ENCODE measurements around the gene NADSYN1.
"Not testable (repeated sequence)": the region's sequence is repeated elsewhere in the genome, so short reads cannot be mapped to it uniquely, and the experiment has no call there.

DNA sequence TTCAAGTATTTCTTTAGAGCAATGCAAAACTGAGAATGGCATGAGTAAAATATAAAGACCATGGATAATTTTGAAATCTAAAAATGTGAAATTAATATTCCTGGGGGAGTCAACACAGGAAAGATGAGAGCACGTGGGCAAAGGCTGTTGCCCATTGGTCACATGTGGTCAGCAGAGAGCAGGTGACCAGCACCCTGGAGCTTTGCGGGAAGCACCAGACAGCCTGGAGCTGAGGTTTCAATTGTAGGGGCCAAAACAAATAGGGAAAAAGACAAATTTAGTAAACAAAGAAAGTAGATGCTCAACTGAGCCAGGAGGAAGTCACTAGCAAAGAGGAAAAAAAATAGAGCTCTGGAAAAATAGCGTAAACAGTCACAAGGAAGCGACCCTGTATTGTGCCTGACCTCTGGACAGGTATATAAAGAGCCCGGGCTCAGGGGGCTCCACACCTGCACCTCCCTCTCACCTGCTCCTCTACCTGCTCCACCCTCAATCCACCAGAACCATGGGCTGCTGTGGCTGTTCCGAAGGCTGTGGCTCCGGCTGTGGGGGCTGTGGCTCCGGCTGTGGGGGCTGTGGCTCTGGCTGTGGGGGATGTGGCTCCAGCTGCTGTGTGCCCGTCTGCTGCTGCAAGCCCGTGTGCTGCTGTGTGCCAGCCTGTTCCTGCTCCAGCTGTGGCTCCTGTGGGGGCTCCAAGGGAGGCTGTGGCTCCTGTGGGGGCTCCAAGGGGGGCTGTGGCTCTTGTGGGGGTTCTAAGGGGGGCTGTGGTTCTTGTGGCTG lies 74.0 kb downstream of the NADSYN1 start, which contains the start of gene KRTAP5-7:
- TF ChIP-seq CTCF (IDR thresholded peaks at IDR 0.05; ENCODE audit: low read length); EZH2 (IDR thresholded peaks at IDR 0.05; ENCODE audit: borderline replicate concordance, low read length): not testable (repeated sequence)
